Measurements from ENCODE around the gene LRRC4C. TPM values are rescaled to one million over a fixed set of nuclear protein-coding genes. Genes with fewer than 3 reads are reported as not detected.

Gene LRRC4C
- polyA plus RNA-seq, 3 donors: 13.3 to 16.6 (median 16.6) TPM

DNA sequence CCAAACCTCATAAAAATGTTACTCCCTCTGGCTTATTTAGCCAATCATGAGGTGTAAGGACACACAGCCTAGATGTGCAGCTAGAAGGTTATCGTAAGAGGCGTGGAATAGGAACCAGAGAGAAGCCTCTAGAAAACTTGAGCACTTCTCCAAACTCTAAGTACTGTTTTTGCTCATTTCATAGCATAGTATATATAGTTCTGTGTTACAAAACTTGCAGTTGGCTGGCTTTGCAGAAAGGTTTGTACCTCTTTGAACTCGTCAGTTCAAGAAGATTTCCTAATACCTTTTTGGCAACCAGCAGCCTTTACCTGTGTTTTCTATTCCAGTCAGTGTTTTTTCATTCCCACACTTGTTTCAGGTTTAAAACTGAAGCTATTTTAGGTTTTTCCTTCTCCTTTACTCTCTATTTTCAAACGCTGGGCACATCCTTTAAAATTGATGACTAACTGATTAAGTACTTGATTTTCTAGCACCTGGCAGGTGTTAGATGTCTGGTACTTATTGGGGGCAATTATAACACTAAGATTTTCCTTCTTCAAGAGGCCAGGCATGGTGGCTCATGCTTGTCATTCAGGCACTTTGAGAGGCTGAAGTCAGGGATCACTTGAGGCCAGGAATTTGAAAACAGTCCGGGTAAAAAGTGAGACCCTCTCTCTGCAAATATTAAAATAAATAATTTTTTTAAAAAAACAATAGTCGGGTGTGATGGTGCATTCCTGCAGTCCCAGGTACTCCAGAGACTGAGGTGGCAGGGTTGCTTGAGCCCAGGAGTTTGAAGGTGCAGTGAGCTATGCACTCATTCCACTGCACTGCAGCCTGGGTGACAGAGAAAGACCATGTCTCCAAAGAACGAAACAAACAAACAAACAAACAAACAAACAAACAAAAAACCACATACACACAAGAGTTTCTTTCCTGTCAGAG is 125.2 kb downstream of the LRRC4C start:
- no peak for DNase-seq (ENCODE audit: low read depth in 3 of 3, low spot score in 2 of 3)

DNA sequence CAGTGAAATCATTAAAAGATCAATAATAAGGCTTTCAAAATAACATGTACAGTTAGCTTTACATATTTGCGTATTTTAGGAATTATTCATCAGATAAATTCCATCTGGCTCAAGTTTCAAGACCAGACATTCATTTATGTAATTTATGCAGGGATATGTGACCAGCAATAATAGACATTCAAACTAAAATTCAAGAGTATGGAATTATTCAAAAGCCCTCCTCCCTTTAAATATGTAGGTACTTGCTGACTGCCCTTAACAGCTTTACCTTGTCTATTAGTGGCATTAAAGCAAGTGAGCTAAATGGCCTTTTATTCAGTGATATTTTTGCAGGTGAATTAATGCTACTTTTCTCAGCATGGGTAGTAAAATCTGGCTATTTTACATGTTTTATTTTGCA is 126.1 kb downstream of the LRRC4C start:
- no peak for DNase-seq (ENCODE audit: low read depth in 3 of 3, low spot score in 2 of 3)

DNA sequence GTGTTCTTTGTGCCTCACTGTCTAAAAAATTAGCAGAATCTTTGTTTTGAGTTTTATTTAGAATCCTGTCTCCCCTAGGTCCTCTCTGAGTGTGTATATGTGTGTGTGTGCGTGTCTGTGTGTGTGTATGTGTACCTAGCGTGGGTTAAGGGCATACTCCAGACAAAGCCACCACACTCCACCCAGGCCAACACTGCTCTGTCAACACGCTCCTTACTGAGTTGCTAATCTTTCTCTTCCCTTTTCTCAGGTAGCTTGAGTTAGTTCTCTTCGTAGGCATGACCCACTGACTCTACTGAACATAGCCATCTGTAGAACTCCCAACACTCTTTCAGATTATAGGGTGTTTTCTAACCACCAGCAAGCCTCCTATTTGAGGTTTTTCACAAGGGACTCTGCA is 131.1 kb downstream of the LRRC4C start:
- DNase-seq (ENCODE audit: low read depth in 3 of 3, low spot score in 2 of 3): no peak

DNA sequence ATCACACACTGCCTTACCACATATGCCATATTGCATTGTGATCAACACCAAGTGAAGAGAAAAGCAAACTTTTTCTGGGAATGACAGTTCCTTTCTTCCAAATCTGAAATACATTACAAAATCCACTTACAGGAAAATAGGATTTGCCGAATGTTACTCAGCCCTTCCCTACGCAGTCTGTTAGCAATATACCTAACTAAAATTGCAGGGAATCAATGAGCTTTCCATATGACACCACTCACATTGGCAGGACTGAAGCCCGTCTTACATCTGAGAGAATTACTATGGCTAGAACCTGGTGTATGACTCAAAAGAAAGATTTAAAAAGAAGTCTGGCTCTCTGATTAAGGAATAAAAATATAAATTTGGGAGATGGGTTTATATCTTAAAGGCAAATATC is 136.0 kb downstream of the LRRC4C start:
- DNase-seq (ENCODE audit: low read depth in 3 of 3, low spot score in 2 of 3): no peak

DNA sequence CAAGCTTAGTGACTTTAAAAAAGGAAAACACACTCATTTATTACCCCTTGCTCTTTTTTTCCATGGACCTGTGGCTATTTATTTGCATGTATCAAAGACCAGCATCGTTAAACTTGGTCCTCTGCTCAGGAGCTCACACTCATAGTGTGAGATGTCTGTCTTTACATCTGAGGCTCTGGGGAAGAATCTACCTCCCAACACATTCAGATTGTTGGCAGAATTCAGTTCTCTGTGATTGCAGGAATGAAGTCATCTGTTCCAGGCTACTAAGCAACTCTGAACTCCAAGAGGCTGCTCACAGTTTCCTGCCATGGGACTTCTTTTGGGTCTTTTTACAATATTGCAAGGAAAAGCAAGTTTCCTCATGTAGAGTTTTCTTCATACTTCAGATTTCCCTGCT is 138.8 kb downstream of the LRRC4C start:
- DNase-seq (ENCODE audit: low read depth in 3 of 3, low spot score in 2 of 3): no peak

DNA sequence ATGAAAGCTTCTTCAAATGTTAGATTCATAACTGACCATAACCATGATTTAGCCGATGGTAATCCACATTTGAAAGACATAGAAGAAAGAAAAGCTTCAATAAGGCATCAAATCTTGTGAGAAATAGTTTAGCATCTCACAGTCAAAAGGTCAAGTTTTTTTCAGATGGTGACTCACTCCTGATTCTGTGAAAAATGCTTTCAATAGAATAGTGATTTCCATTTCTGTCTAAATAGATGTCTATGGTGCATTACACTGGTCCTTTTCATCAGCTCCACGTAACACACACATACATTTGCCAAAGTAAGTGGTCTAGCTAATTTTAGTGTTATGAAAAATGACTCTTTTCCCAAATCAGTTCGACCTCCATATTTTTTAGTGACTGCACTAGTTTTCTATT is 139.2 kb downstream of the LRRC4C start:
- no peak for DNase-seq (ENCODE audit: low read depth in 3 of 3, low spot score in 2 of 3)

DNA sequence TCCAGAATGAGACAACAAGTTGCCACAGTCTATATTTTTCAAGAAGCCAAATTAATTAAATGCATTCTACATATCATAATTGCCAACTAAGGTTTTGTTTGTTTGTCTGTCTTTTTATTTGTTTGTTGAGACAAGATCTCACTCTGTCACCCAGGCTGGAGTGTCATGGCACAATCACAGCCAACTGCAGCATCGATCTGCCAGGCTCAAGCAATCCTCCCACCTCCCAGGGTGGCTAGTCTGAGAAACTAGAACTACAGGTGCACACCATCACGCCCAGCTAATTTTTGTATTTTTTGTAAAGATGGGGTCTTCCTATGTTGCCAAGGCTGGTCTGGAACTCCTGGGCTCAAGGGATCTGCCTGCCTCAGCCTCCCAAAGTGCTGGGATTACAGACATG is 140.0 kb downstream of the LRRC4C start:
- no peak for DNase-seq (ENCODE audit: low read depth in 3 of 3, low spot score in 2 of 3)

DNA sequence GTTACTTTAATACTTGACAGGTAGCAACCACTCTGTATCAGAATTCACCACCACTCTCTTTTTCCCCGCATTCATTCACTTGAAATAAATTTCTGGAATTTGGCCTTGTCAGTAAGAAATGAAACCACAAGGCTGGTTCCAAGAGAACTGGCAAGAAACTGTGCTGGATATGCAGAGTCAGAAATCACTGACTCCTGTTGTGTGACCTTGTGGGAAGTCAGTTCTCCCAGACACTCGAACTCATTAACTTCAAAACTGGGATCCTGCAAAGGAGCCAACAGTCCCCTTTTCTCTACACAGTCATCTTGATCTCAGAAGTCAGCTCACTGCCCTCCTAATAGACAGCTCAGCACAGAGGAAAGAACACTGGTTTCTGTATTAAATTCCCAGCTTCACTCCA is 142.7 kb downstream of the LRRC4C start:
- no peak for DNase-seq (ENCODE audit: low read depth in 3 of 3, low spot score in 2 of 3)

DNA sequence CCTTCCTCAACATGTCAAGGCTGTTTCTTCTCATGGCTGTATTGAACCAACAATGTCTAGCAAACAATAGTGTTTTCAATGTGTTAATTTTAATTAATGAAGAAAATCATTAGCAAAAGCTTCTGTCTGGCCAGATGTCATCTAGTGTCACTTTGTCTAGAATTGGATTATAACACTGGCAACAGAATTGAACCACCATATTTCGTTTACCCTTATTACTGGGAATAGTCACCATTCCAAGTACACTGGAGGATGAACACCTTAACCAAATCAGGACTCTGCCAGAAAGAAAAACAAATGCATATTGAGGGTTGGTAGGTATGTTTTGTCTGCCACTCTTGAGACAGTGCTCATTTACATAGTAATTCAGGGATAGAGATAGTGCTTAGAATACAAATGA is 146.2 kb downstream of the LRRC4C start:
- DNase-seq (ENCODE audit: low read depth in 3 of 3, low spot score in 2 of 3): no peak

DNA sequence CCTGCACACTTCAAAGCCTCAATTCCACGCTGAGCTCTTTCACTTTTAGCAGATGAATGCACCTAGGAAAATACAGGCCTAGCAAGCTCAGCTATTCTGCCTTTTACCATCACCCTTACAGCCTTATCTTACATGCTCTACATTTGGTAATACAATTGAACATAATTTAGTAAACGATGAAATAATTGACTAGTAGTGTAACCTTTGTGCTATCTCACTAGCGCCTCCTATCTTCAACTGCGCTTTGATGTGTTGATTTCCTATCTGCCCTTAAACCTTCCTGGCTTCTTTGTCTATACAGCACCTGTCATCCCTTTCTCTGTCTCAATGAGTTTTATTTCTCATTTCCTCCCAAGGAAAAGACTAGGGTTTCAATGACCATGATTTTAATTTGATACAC is 149.7 kb downstream of the LRRC4C start:
- DNase-seq (ENCODE audit: low read depth in 3 of 3, low spot score in 2 of 3): no peak

DNA sequence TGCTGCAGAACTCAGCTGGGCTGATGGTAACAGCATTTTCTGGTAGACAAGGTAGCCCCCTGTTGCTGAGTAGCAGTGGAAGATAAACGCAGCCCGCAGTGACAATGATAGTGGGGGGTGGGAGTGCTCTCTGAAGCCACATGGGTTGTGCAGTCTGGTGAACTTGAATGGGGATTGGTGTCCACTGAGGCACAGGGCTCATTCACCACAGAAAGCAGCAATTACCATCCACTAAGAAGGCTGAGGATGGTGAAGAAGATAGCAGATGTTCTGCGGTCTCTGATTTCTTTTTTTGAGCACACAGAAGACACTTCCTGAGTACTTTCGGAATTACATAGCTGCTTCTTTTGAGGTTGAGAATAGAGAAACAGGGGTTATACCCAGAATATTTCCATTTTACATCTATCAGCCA is 150.3 kb downstream of the LRRC4C start:
- DNase-seq (ENCODE audit: low read depth in 3 of 3, low spot score in 2 of 3): no peak

DNA sequence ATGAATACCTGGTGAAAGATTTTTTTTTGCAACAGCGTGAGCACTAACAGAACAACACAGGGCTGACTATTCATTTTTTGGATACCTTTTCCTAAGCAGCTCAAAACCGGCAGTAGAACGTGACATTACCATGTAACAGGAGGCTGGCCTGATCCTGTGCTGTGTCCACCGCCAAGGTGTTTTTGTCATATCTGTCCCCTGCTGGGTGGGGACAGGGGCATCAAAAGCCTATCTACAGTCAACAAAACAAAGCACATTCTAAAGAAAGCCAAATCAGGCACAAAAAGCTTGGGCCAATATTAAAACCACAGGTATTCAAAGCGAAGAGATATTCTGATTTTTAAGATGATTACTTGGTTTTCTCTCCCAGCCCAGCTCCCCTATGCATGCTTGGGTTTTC is 151.2 kb downstream of the LRRC4C start:
- DNase-seq (ENCODE audit: low read depth in 3 of 3, low spot score in 2 of 3): no peak

DNA sequence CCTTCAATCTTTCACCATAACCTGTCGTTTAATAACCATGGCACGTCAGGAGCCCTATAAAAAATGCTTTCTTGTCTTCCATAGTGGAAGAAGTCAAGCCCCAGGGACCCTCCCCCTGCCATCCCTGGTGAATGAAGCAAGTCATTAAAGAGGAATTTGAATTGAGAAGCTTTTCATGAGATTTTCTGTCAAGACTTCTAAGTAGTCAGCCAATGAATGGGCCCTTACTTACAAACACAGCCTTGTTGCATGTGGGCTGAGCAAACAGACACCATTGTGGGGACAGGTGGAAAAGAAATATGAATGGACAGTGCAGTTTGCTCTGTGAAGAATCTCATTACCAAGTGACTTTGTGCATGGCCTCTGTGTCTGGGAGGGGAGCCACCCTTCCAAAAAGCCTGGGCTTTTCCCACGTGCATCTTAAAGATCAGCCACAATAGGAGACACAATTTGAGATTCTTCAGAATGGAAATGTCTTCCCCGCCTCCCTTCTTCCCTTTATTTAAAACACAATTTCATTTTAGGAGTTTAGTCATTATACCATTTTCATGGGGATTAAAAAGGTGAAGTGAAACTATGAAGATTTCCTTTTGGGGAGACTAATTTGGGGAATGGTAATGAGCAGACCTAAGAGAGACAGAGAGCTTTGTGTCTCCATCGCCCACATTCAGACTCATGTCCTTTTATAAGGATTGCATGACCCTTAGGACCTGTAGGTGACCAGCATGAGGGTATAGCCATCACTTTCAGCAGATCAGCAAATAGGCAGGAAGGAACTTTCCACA is 152.0 kb downstream of the LRRC4C start:
- no peak for DNase-seq (ENCODE audit: low read depth in 3 of 3, low spot score in 2 of 3)

DNA sequence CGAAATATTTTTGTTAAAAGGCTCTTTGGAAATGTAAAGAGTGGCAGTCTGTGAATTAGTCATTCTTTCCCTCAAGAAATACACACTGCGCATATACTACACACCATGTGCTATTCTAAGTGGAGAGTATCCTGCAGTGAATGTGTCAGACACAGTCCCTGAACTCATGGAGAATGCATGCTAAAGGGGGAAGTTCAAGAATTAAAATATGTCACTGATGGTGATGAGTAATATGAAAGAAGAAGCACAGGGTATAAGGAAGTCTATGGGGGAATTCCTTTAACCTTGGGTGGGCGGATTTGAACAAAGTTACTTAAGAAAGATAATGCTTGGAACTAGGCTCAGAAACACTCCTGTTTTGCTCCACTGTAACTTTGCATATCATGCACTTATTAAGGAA is 153.0 kb downstream of the LRRC4C start:
- no peak for DNase-seq (ENCODE audit: low read depth in 3 of 3, low spot score in 2 of 3)

DNA sequence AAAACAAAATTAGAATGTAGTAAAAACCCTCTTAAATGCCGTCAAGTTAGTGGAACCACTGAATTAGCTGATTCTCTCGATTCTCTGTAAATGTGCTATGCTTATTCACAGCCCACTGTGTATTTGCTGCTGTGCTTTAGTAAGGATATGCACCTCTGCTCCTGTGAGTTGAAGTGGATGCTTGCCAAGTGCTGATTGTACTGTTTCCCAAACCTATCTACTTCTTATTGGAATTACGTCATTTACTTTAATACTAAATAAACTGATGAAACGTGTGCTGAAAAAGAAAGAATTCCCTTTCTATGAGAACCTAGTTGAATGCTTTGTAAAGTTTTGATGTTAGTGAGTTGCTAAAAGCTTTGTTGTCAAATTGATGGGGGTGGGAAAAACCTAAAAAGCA is 158.4 kb downstream of the LRRC4C start:
- DNase-seq (ENCODE audit: low read depth in 3 of 3, low spot score in 2 of 3): no peak

DNA sequence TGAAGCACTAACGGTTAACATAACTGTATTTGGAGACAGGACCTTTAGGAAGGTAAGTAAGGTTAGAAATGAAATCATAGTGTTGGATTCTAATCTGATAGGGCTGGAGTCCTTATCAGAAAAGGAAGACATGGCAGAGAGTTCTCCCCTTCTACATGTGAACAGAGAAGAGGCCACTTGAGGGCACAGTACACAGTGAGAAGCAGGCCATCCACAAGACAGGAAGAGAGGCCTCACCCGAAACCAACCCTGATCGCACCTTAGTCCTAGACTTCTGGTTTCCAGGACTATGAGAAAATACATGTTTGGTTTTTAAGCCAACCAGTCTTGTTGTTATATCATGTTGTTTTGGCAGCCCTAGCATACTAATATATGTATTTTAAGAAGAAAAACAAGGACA is 170.0 kb downstream of the LRRC4C start:
- no peak for DNase-seq (ENCODE audit: low read depth in 3 of 3, low spot score in 2 of 3)

DNA sequence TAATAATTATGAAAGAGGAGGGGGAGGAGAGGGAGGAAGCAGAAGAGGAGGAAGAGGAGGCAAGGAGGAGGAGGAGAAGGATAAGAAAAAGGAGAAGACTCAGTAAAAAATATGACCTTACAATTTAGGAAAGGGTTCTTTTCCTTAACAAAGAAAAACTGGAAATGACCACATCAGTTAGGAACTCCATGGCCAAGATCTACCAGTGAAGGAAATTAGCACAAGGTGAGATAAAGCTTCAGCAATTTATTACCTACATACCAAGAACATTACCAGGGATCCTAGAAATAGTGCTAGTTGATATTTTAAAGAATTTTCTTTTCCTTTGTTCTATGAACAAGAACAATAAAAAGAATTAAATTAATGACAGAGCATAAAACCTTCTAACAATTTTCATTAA is 172.7 kb downstream of the LRRC4C start:
- DNase-seq (ENCODE audit: low read depth in 3 of 3, low spot score in 2 of 3): no peak

DNA sequence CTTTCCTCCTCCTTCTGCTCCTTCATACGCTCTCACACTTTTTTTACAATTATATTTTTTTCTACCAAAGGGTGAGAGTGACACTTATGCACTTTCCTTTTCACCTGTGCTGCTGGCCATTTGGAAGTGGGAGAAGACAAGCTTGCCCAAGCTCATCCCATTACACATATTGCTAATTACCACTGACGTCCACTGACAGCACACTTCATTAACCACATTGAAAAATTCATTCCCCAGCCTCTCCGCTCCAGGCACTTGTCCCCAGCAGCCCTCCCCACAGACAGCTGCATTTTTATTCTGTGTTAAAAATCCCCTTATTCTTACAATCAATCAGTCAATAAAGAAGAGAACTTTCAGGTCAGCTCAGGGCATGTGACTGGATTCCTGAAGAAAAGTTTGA is 175.1 kb downstream of the LRRC4C start:
- no peak for DNase-seq (ENCODE audit: low read depth in 3 of 3, low spot score in 2 of 3)

DNA sequence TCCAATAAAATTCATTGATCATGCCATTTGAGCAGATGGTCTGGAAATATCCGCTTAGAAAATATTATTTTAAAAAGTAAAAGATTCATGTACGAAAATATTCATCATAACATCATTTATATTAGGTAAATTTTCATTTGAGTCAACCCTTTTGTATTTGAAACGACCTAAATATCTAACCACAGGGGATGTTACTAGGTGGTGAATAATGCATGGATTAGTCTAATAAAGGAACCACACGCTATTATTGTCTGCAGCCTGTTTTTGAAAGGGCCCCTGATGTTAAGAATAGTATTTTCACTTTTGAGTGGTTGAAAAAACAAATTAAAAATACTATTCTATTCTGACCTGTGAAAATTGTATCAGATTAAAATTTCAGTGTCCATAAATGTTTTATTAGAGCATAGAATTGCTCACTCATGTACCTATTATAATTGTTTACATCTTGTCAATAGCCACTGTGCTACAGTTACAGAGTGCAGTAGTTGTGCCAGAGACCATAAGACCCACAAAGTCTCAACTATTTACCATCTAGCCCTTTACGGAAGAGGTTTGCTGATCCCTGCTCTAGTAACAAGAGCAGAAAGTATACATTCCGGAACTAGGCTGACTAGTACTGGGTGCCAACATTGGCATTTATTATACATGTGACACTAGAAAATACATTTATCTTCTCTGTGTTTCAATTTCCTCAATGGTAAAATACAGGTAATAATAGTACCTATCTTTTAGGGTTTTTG is 176.1 kb downstream of the LRRC4C start:
- no peak for DNase-seq (ENCODE audit: low read depth in 3 of 3, low spot score in 2 of 3)

DNA sequence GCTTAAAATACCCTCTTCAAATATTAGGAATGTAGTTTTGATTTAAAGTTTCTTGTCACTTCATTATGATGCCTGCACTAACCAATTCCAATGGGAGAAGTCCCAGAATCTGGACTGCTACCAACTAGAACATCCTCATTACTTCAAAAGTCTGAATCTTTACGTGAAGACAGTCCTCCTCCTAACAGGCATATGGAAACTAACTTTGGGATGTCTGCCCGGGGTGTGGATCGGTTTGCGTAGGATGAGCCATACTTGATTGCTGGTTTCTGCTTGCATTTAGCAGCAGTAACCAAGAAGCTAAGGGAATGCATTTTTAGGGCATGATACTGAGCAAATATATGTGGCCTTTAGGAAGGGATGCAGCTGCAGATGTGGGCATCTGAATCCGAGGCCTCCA is 177.1 kb downstream of the LRRC4C start:
- no peak for DNase-seq (ENCODE audit: low read depth in 3 of 3, low spot score in 2 of 3)

DNA sequence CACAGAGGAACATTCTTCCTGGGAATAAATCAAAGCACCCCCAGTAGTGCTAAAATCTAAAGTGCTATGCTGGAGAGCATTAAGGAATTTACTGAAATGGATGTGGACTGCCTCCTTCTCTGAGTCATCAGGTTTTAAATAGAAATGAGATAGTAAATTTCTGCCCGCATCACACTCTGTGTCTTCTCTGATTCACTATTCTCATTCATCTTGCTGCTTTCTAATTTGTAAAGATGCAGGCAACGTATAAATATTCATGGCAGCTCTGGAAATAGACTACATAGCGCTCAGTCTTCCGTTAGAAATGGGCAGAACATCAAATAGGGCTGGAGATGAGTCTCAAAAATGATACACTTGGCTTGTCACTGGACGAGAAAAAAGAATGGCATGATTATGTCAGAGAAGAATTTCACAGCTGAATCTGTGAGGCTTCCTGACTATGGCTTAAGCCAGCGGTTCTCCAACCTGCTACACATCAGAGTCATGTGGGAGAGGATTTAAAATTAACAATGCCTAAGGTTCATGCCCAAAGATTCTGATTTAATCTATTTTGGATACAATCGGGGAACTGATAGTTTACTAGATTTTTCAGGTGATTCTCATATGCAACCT is 178.2 kb downstream of the LRRC4C start:
- DNase-seq (ENCODE audit: low read depth in 3 of 3, low spot score in 2 of 3): no peak
